Ramos (cell line): ENCODE data around the gene SV2C.

Experiments used
- in situ Hi-C: fragments of 300-500 bp; cut with MboI; formaldehyde crosslinking; loops from one replicate; pipeline ENCODE4 v1.14.3; 2022; ENCODE audit warnings: low sequenced_read_pairs; ENCODE audit not compliant: unreplicated experiment

The SV2C gene

DNA sequence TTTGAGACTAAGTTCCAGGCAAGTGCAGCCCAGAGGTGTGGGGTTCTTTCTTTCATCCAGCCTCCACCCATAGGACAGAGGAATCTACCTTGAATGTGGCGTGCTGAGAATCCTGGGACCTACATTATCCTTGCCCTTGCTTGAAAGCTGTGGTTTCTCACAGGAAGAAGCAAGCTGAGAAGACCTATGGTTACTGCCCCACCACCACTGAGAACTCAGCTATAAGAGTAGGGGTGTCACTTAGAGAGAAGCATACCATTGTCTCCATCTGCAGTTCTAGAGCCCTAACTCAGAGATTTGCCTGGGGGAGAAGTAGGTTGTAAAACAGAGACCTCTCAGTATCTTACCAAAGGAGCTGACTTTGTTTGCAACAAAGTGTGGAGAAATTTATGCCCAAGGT is 72.4 kb downstream of the SV2C start:
- in situ Hi-C loops = no loop called here

DNA sequence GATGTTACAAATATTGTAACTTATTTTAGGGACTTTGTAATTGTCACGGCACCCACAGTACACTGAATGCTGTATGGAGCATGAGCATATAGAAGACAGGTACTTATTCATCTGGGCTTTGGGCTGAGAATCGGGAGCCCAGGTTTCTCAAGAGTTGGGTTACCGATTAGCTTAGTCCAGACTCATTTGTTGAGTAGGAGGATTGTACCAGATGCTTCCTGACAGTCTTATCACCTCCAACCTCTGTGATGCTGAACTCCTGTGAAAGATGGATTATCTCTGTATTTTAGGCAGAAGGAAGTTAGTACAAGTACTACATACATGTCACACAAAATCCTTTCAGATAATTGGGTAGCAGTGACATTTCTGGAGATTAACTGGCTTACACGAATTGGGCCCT is 79.2 kb downstream of the SV2C start:
- in situ Hi-C loops = no loop called here

DNA sequence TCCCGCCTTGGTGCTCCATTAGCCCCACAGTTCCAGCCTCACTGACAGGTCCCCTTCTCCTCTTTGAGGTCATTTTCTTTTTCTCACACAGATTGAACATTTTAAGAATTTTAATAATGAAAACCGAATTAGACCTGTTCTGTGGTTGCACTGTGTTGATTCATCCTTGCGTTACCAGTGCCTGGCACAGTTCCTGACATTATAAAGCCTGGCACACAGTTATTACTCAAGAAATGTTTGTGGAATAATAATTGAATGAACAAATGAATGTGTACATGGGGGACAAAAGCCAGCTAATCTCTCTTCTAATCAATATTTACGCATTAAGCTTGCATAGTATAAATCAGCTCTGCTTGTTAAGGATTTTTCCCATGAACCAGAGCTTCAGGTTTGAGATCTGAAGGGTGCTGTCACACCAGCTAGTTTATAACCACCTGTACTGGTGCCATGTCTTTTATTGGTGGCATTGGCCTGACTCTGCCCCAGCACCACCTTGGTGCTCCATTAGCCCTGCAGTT is 80.0 kb downstream of the SV2C start:
- in situ Hi-C loops = no loop called here

DNA sequence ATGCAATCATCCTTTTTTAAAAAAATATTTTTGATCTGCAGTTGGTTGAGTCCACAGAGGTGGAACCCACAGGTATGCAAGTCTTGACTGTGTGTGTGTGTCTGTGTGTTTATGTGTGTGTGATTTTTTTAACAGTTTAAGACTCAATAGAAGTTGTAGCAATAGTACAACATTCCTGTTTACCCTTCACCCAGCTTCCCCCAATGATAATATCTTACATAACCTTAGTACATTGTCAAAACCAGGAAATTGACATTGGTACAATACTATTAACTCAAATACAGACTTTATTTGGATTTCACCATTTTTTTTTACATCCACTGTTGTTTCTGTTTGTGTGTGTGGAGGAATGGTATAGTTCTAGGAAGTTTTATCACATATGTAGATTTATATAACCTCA is 81.8 kb downstream of the SV2C start:
- in situ Hi-C loops = no loop called here

DNA sequence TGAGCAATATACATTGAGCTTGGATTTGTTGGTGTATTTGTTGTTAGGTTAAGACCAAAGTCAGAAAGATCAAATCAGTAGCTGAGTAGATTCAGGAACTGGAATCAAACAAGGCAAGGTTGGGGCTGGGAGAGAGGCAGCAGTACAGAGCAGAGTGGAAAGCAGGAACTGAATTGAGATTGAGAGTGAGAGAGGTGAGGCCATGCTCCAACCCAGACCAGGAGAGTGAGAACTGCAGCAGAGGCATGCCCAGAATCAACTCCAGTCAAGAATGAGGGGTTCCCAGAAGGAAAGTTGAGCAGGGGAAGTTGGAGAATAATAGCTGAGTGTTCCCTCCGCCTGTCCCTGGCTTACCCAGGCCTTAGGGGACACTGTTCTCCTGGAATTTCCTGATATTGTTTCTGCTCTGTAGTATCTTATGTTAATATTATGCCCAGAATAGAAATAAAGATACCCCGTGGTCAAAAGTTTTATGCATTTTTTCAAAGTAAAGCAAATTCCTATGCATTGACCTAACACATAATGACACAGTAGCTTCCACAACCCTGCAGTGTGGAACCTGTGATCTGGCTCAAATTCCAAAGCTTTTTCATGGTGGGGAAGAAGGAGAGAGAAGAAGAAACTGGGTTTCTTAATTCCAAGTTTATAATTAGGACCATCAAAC is 82.7 kb downstream of the SV2C start:
- in situ Hi-C loops = no loop called here

DNA sequence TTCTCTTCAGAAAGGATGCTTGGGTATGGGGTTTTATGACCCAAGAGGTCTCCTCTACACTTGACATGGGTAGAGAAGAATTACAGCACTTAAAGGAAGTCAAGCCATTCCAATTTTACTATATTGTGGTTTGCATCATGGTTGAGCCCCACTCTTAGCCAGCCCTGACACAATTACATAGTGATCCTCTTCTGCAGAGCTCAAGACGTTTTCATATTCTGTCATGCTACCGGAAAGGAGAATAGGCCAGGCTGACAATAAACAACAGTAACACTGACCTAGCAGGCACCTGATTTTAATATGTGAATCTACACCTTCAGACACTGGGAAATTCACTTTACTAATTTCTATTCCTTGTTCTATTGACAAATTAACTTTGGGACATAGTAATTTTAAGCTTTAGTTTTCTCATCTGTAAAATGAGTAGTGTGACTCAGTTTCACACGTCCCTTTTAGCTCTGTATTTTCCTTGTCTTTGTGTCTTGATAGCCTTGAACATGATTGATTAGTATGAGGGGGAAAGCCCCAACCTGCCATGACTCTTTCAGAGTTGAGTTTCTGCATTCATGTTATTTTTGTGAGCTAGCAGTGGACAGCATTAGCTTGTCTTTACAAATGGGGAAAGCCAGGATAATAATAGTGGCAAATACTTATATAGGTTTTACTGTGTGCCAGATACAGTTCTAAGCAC is 83.8 kb downstream of the SV2C start:
- in situ Hi-C loops = no loop called here

DNA sequence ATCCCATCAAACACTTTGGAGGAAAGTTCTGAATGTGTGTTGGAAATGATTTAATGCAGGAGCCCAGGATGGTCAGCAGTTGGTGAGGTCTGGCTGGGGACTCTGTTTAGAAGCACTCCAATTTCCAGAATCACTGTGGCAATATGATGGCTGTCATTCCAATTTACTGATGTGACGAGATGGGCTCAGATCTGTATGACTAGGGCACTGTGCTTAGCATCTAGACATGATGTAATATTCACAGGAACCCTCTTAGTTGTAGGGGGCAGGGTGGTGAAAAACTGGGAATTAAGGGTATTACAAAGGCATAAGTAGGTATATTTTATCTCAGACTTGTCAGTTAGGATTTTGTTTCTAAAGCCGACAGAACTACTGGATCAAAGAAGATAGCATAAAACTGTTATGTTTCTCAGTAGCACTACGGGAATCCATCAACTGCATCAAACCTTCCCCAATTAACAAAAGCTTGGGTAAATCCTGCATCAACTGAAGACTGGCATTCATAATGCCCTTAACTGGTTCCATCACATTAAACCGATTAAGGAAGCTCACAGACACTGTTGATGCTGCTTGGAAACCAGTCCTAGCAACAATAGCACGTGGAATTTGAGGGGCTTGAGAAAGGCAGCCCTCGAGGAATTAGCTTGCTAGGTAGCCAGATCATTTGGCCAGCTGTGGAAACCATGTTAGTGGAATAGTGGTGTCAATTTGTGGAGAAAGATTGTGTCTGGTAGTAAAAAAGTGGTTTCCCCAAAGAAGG is 86.1 kb downstream of the SV2C start:
- in situ Hi-C loops = no loop called here

DNA sequence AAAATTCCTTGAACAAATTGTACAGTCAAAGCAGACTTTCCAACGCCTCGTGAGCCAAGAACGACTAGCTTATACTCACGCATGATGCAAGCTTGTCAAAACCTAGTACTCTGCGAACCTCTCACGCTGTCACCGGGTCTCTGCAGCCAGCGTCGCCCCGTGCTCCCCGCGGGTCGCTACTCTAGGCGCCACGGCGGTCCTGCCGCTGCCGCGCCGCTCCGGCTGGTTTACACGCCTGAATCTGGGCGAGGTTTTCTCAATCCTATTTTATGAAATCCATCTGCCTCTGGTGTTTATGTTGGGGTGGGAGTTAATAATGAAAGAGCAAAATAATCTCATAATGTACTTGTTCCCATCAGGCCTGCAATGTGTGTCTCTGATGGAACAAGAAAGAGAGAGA is 90.9 kb downstream of the SV2C start:
- in situ Hi-C loops = no loop called here

DNA sequence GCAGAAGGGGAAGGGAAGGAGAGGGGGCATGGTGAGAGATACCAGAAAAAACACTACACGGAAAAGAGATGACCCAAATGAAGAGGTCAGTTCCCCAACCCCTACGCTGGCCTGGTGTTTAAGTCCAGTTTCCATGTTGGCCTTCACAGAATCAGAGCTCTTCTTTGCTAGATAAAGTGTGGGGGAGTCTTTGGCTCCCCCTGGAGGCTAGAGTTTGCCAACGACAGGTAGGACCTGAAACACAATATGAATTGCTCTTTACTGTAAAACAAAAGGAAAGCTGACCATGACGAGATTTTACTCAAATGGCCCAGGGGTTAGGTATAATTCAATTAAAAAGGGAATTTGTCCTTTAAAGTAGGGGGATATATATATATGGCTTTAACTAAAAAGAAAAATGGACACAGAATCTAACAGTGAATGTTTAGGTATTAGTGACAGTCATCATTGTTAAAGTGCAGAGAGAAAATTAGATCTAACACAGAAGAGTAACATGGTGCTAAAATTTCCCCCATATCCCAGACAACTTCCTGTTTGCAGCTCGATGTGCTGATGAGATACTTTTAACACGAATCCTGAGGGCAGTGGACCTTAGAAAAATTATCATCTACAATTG is 92.0 kb downstream of the SV2C start:
- in situ Hi-C loops = no loop called here

DNA sequence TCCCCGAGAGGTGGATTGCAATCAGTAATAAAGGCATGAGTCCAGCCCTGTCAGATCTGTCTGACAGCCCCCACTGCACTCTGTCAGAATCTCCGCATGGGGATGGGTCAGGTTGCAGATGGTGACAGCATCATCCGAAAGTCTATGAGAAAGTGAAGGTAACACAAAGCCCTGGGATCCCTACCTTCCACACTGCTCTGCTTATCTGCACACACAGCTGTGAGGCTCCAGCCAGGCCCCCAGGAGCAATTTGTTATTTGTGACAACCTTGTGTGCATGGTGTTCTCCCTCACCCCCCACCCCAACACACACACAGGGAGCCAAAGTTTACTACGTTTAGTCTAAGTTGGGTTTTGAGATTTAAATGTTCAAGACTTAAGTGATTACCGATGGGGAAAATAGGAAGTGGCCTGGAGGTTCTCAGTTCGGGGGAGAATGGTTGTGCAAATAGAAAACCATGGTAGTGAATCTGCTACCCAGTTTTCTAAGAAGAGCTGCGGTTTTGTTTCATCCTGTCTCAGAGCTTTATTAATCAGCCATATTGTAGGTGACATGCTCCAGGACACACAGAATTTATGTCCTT is 92.7 kb downstream of the SV2C start:
- in situ Hi-C loops = no loop called here

DNA sequence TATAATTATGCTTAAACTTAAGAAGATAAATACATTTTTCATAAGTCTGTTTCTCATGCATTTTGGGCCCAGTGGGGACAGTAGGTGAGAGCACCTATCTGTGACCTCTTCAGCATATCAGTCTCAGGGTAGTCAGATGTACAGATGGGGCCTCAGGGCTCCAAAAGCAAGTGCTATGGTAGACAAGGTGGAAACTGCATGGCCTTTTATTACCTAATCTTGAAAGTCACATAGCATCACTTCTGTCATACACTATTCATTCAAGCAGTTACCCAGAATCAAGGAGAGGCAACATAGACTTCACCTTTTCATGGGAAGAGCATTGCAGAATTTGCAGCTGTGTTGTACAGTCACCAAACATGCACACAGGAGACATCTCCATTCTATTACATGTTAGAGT is 94.8 kb downstream of the SV2C start:
- in situ Hi-C loops = no loop called here

DNA sequence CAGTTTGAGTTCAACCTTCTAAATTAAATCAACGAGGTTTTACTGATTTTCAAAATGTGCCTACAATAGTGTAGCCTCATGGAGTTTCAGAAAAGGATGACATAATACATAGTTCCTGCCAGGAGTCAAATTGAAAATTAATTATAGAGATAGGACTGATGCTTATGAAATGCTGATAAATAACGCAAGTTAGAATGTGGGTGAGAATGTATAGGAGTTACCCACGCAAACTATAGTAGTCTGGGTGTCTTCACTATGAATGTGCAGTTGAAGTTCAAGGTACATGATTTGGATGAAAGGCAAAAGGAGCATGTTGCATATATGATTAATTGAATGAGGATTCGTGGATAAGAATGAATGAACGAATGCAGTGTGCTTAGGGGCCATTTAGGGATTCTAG is 95.7 kb downstream of the SV2C start:
- in situ Hi-C loops = no loop called here

DNA sequence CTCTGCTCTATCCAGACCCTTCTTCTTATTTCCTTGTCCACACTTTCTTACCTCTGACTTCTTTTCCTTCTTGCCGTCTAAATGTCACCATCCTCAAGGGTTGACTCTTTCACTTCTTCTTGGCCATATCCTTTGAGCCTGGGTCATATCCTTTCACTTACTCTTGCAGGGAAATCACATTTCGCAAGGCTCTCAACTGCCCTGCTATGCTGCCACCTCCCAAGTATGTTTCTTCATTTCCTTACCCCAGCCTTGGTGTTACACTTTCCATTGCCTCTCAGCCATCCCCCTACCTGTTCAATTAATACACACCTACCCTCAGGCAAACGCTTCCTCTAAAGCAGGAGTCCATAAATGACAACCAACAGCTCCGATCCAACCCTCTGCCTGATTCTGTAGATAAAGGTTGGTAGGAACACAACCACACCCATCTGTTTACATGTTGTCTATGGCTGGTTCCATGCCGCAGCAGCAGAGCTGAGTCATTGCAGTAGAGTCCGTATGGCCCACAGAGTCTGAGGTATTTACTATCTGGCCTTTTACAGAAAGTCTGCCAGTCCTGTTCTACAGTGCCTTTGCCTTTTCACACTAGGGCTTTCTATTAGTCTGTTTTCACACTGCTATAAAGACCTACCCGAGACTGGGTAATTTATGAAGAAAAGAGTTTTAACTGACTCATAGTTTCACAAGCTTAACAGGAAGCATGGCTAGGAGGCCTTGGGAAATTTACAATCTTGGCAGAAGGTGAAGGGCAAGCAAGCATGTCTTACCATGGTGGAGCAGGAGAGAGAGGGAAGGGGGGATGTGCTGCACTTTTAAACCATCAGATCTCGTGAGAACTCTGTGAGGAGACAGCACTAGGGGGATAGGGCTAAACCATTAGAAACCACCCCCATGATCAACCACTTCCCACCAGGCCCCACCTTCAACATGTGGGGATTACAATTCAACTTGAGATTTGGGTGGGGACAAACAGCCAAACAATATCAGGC is 97.9 kb downstream of the SV2C start:
- in situ Hi-C loops = no loop called here

DNA sequence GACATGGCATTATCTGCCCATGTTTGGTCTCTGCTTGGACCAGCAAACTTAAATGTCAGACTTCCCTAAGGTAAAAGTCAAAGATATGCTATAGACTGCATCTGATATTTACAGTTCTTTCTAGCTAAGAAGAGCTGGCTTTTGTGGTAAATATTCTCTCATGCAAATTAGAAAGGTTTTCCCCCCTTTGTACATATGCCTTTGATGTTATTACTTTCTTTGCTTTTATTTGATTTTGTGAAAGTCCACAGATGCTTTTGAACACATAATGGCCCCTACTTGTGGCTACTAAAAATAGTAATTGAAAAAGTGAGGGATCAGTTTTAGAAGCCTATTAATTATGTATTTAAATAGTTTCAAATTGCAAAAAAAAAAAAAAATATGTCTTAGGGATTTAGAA is 104.2 kb downstream of the SV2C start:
- in situ Hi-C loops = no loop called here

DNA sequence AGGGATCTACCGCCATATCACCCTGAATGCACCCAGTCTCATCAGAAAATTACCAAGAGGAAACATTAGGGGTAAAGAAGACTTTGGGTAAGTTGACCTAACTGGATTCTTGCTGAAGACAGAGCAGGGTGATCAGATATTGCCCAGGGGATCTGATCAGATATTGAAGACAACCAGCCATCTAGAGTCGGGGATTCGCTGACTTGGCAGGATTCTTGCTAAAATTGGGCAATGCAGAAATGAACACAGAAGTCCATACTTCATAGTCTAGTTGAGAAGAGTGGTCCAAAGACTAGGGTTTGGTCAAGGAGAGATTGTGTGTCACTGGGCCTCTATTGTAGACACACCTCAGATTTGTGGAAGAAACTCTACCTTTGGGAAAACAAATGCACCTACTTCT is 107.2 kb downstream of the SV2C start:
- in situ Hi-C loops = no loop called here

DNA sequence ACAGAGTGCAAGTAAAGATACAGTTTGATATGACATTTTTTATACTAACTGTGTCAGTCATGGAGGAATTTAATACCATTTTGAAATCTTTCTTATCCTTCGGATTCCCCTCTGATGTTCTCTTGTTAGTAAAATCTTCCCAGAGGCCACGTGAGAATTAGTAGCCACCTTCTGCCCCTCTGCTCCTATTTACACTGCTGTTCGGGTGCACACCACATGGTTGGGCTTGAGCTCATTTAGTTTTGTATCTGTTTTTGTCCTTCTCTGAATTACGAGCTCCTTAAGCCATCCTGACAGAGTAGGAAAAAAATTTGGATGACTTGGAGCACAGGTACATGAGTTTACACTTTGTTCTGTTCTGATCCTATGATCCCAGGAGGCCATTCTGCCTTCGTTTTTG is 109.7 kb downstream of the SV2C start:
- in situ Hi-C loops = no loop called here

DNA sequence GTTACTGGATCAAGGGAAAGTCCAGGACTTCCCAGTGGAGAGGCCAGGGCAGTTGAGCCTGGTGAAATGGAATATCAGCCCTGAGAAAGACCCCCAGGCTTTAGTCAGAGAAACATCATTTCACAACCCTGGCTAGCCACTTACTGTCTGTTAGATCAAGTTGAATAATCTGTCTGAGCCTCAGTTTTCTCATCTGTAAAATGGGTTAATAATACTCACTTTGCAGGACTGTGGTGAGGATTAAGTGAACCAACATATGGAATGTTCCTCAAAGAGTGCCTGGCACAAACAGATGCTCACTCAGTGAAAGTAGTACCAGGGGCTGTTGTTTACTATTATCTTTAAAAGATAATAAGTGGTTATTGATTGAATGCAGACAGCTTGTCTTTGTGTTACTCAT is 110.5 kb downstream of the SV2C start:
- in situ Hi-C loops = no loop called here

DNA sequence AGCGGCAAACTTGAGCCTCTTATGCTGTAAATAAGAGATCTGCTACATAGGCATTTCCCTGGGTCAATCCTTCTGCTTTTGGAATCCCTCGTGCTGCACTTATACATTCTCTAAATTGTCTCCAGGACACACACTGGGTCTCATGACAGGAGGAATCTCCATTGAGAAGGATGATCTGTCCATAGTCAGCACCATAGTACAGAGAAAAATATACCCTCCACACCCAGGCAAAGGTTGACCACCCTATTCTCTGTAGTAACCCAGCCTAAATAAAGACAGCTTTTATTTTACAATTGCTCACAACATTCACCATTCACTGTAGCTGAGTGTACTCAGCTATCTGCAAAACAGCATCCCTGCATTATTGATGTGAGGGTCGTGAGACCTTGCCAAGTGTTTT is 111.2 kb downstream of the SV2C start:
- in situ Hi-C loops = no loop called here

DNA sequence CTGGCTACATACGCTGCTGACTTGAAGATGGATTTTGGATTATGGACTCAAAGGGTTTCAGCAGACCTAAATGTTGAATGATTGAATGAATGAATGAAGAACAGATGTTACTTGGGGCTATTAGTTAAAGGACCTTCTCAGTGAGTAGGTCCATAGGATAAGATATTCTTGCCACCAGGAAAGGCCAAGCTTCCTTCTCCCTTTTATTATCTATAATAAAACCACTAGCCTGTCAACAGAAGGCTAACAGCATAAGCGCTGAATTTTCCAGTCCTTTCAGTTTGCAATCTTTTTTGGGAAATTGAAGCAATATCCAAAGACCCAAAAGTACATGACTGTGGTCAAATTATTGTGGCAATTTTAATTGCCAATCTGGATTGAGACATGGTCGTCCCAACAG is 113.3 kb downstream of the SV2C start:
- in situ Hi-C loops = no loop called here
